ENCODE measurements around the gene UBE2V1. TPM values are rescaled to one million over a fixed set of nuclear protein-coding genes. Genes with fewer than 3 reads are reported as not detected.

UBE2V1 gene
- total and polyA plus RNA-seq, 2 of the 13 experiments (the other 11 are each of a cell fraction or from before 2014, with no cell fraction given), result 81.3 to 132 TPM

DNA sequence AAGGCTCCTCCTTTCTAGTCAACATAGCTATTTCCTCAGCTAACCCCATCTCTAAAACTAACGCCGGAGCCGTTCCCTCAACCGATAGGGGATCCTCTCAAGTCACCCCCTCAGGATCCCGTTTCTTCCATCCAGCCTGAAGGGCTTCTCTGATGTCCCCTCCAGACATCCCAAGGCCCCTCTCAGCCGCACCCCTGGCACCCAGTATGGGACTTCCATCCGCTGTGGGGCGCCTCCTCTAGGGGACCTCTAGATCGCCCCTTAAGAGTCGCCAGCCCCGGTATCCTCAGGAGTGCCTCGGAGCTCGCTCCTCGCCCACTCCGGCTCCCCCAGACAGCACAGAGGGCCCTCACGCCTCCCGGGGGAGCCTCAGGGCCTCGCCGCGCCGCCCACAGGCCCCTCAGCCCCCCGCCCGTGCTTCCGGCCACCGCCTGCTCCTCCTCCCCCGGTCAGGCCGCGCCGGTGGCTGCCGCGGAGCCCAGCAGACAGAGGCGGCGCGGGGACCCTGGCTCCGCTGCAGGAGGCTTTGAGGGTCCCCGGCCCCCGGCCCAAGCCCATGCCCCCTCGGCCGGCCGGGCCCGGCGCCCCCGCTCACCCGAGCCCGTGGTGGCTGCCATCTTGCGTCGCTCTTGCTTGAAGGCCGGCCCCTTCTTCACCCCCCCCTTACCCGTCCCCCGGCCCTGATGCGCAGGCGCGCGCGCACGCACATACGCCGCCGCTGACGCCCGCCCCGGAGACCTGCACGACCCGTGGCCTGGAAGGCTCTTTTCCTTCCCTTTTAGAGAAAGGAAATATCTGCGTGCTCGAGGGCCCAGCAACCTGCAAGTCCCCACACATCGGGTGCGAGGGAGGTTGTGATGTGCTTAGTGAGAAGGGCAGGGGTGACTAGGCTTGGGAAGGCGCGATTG, at the start of gene UBE2V1 (continued):
- TF ChIP-seq RORA (CRISPR knock-in tag; IDR thresholded peaks at IDR 0.05), result 0 out of 2 replicates have a peak, but pooled peaks have one; percentile 52
- TF ChIP-seq ZNF331 (CRISPR knock-in tag; IDR thresholded peaks at IDR 0.05), result peak; percentile 28
- TF ChIP-seq, protein P1, sequence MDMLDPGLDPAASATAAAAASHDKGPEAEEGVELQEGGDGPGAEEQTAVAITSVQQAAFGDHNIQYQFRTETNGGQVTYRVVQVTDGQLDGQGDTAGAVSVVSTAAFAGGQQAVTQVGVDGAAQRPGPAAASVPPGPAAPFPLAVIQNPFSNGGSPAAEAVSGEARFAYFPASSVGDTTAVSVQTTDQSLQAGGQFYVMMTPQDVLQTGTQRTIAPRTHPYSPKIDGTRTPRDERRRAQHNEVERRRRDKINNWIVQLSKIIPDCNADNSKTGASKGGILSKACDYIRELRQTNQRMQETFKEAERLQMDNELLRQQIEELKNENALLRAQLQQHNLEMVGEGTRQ (IDR thresholded peaks at IDR 0.05; ENCODE audit: low read depth, low read length), result no peak
- TF ChIP-seq, protein P1 (CRISPR knock-in tag; IDR thresholded peaks at IDR 0.05; ENCODE audit: borderline replicate concordance), result no peak; the same call in 1 of the 2 replicates
- TF ChIP-seq, protein P2, sequence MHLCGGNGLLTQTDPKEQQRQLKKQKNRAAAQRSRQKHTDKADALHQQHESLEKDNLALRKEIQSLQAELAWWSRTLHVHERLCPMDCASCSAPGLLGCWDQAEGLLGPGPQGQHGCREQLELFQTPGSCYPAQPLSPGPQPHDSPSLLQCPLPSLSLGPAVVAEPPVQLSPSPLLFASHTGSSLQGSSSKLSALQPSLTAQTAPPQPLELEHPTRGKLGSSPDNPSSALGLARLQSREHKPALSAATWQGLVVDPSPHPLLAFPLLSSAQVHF (CRISPR knock-in tag; IDR thresholded peaks at IDR 0.05), result no peak
- TF ChIP-seq ZNF33B (CRISPR knock-in tag; IDR thresholded peaks at IDR 0.05), result no peak; the same call in 1 of the 2 replicates
- TF ChIP-seq, protein P3, sequence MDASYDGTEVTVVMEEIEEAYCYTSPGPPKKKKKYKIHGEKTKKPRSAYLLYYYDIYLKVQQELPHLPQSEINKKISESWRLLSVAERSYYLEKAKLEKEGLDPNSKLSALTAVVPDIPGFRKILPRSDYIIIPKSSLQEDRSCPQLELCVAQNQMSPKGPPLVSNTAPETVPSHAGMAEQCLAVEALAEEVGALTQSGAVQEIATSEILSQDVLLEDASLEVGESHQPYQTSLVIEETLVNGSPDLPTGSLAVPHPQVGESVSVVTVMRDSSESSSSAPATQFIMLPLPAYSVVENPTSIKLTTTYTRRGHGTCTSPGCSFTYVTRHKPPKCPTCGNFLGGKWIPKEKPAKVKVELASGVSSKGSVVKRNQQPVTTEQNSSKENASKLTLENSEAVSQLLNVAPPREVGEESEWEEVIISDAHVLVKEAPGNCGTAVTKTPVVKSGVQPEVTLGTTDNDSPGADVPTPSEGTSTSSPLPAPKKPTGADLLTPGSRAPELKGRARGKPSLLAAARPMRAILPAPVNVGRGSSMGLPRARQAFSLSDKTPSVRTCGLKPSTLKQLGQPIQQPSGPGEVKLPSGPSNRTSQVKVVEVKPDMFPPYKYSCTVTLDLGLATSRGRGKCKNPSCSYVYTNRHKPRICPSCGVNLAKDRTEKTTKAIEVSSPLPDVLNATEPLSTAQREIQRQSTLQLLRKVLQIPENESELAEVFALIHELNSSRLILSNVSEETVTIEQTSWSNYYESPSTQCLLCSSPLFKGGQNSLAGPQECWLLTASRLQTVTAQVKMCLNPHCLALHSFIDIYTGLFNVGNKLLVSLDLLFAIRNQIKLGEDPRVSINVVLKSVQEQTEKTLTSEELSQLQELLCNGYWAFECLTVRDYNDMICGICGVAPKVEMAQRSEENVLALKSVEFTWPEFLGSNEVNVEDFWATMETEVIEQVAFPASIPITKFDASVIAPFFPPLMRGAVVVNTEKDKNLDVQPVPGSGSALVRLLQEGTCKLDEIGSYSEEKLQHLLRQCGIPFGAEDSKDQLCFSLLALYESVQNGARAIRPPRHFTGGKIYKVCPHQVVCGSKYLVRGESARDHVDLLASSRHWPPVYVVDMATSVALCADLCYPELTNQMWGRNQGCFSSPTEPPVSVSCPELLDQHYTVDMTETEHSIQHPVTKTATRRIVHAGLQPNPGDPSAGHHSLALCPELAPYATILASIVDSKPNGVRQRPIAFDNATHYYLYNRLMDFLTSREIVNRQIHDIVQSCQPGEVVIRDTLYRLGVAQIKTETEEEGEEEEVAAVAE (CRISPR knock-in tag; IDR thresholded peaks at IDR 0.05; ENCODE audit: borderline replicate concordance), result no peak
- TF ChIP-seq ZNF644 (CRISPR knock-in tag; IDR thresholded peaks at IDR 0.05; ENCODE audit: low read depth), result no peak
- TF ChIP-seq ZNF282 (IDR thresholded peaks at IDR 0.05; ENCODE audit: partially characterized antibody), result no peak
- TF ChIP-seq ZNF792 (CRISPR knock-in tag; IDR thresholded peaks at IDR 0.05), result peak; percentile 49
- TF ChIP-seq, protein P4, sequence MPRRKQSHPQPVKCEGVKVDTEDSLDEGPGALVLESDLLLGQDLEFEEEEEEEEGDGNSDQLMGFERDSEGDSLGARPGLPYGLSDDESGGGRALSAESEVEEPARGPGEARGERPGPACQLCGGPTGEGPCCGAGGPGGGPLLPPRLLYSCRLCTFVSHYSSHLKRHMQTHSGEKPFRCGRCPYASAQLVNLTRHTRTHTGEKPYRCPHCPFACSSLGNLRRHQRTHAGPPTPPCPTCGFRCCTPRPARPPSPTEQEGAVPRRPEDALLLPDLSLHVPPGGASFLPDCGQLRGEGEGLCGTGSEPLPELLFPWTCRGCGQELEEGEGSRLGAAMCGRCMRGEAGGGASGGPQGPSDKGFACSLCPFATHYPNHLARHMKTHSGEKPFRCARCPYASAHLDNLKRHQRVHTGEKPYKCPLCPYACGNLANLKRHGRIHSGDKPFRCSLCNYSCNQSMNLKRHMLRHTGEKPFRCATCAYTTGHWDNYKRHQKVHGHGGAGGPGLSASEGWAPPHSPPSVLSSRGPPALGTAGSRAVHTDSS (CRISPR knock-in tag; conservative IDR thresholded peaks at IDR 0.05), result no peak
- TF ChIP-seq EZH2 (conservative IDR thresholded peaks at IDR 0.05; ENCODE audit: low read depth, low read length), result no peak
- peak; percentile 68; the same call in 1 of the 2 replicates for TF ChIP-seq ZNF543 (CRISPR knock-in tag; IDR thresholded peaks at IDR 0.05)
- 0 out of 2 replicates have a peak, but pooled peaks have one; percentile 78 for TF ChIP-seq AHR (CRISPR knock-in tag; IDR thresholded peaks at IDR 0.05)
- TF ChIP-seq, protein P5, sequence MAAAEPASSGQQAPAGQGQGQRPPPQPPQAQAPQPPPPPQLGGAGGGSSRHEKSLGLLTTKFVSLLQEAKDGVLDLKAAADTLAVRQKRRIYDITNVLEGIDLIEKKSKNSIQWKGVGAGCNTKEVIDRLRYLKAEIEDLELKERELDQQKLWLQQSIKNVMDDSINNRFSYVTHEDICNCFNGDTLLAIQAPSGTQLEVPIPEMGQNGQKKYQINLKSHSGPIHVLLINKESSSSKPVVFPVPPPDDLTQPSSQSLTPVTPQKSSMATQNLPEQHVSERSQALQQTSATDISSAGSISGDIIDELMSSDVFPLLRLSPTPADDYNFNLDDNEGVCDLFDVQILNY (CRISPR knock-in tag; conservative IDR thresholded peaks at IDR 0.05), result peak; percentile 7; the same call in 1 of the 2 replicates
- TF ChIP-seq CREB1 (IDR thresholded peaks at IDR 0.05), result peak; percentile 65
- TF ChIP-seq CREB1 (CRISPR knock-in tag; IDR thresholded peaks at IDR 0.05), result no peak; the same call in 1 of the 2 replicates
- TF ChIP-seq KLF16 (CRISPR knock-in tag; IDR thresholded peaks at IDR 0.05), result peak in 1 of 2 experiments; percentile 64; a peak in 2 of 4 replicates
- TF ChIP-seq SIX1 (CRISPR knock-in tag; IDR thresholded peaks at IDR 0.05; ENCODE audit: borderline replicate concordance), result peak; percentile 72; the same call in 1 of the 2 replicates
- TF ChIP-seq NFE2L2 (IDR thresholded peaks at IDR 0.05; ENCODE audit: low read length), result no peak
